DND-41 (cell line): Measurements from ENCODE around the gene NGB.

Experiments used
- CTCF ChIP-seq: IDR thresholded peaks from 2 replicates; pipeline ENCODE4 v1.5.1; 2012; ENCODE audit warnings: borderline replicate concordance, low read length, moderate library complexity, mild to moderate bottlenecking; ENCODE audit not compliant: poor library complexity, severe bottlenecking; ENCODE audit errors: extremely low read depth
- EZH2 ChIP-seq: IDR thresholded peaks from 3 replicates; pipeline ENCODE4 v1.6.1; 2012; ENCODE audit warnings: borderline replicate concordance, low read depth, mild to moderate bottlenecking, moderate library complexity, low read length, inconsistent platforms; ENCODE audit not compliant: severe bottlenecking

GRCh38 chr14:77257700-77258099, 13.3 kb downstream of the NGB start:
- TF ChIP-seq CTCF (no peak), EZH2 (no peak)
